GM12878 (cell line): ENCODE data around the gene CASS4. TPM values are rescaled to one million over a fixed set of nuclear protein-coding genes. Genes with fewer than 3 reads are reported as not detected.

Source experiments
- BCLAF1 ChIP-seq: fragments of 450-650 bp; IDR thresholded peaks from 2 replicates; pipeline ENCODE4 v1.6.1; 2017; ENCODE audit warnings: antibody characterized with exemption, mild to moderate bottlenecking, moderate library complexity
- BRCA1 ChIP-seq: IDR thresholded peaks from 2 replicates; pipeline ENCODE4 v1.6.1; 2011; ENCODE audit warnings: low read depth, low read length, improper control_type of control experiment
- CBFB ChIP-seq: IDR thresholded peaks from 2 replicates; pipeline ENCODE4 v1.6.1; 2016; ENCODE audit warnings: antibody characterized with exemption, low read depth
- CEBPB ChIP-seq, 2 experiments: fragments of 150-350 bp in 1 of 2; IDR thresholded peaks; 2 replicates each; pipeline ENCODE4 v1.6.1; 2012 to 2014; ENCODE audit warnings: low read depth in 2 of 2, low read length in 2 of 2, borderline replicate concordance in 1 of 2, inconsistent platforms in 1 of 2
- CREB1 ChIP-seq: IDR thresholded peaks from 2 replicates; pipeline ENCODE4 v1.6.1; 2012; ENCODE audit warnings: low read depth, mild to moderate bottlenecking, inconsistent platforms
- ETV6 ChIP-seq, 2 experiments: fragments of 450-650 bp in 1 of 2; IDR thresholded peaks in 1 of 2; conservative IDR thresholded peaks in 1 of 2; 2 replicates each; pipeline ENCODE4 v1.6.1; 2014; ENCODE audit warnings: antibody characterized with exemption in 1 of 2, borderline replicate concordance in 1 of 2, low read depth in 1 of 2, mild to moderate bottlenecking in 1 of 2, moderate library complexity in 1 of 2
- GABPA ChIP-seq: IDR thresholded peaks from 2 replicates; pipeline ENCODE4 v1.6.1; 2014; ENCODE audit warnings: antibody characterized with exemption, low read depth, mild to moderate bottlenecking, inconsistent platforms
- GATAD2B ChIP-seq: fragments of 450-650 bp; conservative IDR thresholded peaks from 2 replicates; pipeline ENCODE4 v1.6.1; 2017; ENCODE audit warnings: low read depth, mild to moderate bottlenecking, moderate library complexity
- JUNB ChIP-seq: IDR thresholded peaks from 2 replicates; pipeline ENCODE4 v1.6.1; 2016; ENCODE audit warnings: antibody characterized with exemption, mild to moderate bottlenecking
- NBN ChIP-seq: fragments of 450-650 bp; IDR thresholded peaks from 2 replicates; pipeline ENCODE4 v1.6.1; 2016
- NFXL1 ChIP-seq: fragments of 450-650 bp; IDR thresholded peaks from 2 replicates; pipeline ENCODE4 v1.6.1; 2017; ENCODE audit warnings: antibody characterized with exemption, mild to moderate bottlenecking, borderline replicate concordance
- NR2C1 ChIP-seq: fragments of 450-650 bp; IDR thresholded peaks from 2 replicates; pipeline ENCODE4 v1.6.1; 2017; ENCODE audit warnings: antibody characterized with exemption, mild to moderate bottlenecking, moderate library complexity
- SIN3A ChIP-seq: IDR thresholded peaks from 2 replicates; pipeline ENCODE4 v1.6.1; 2012; ENCODE audit warnings: low read depth, low read length, improper control_type of control experiment
- SP1 ChIP-seq: IDR thresholded peaks from one replicate; pipeline ENCODE4 v1.6.1; 2011; ENCODE audit warnings: low read depth, low read length
- USF1 ChIP-seq: IDR thresholded peaks from 2 replicates; pipeline ENCODE4 v1.6.1; 2011; ENCODE audit warnings: borderline replicate concordance, low read depth, mild to moderate bottlenecking, moderate library complexity, mixed read lengths, low read length; ENCODE audit not compliant: insufficient read depth; ENCODE audit errors: extremely low read length
- WRNIP1 ChIP-seq: IDR thresholded peaks from 2 replicates; pipeline ENCODE4 v1.6.1; 2011; ENCODE audit warnings: low read depth, low read length, improper control_type of control experiment, borderline replicate concordance
- ZBED1 ChIP-seq: IDR thresholded peaks from 2 replicates; pipeline ENCODE4 v1.6.1; 2016; ENCODE audit warnings: borderline replicate concordance
- ZNF592 ChIP-seq: fragments of 450-650 bp; IDR thresholded peaks from 2 replicates; pipeline ENCODE4 v1.6.1; 2017; ENCODE audit warnings: mild to moderate bottlenecking, moderate library complexity
- ZZZ3 ChIP-seq: IDR thresholded peaks from 2 replicates; pipeline ENCODE4 v1.6.1; 2011; ENCODE audit warnings: low read depth; ENCODE audit not compliant: control insufficient read depth, insufficient read length
- polyA plus RNA-seq, 11 experiments: library from polyadenylated mRNA; depleted of rRNA in 4 of 11; unstranded in 6 of 11; stranded (reverse) in 5 of 11; fragments of >200 nt; fragmentation: Nextera tagmentation in 4 of 11; fragmentation: Illumina TruSeq in 1 of 11; extraction: Ambion mirVana in 4 of 11; extraction: Trizol in 1 of 11; gene quantifications; 1 replicate in 1 of 11; 2 replicates in 10 of 11; pipeline versions ENCODE4 v1.2.1 to v1.2.3, GENCODE V29; 2011 to 2016; ENCODE audit warnings: inconsistent platforms in 2 of 11, missing spikeins in 2 of 11, low read depth in 1 of 11
- total RNA-seq, 4 experiments: library from RNA; depleted of rRNA in 3 of 4; stranded (reverse); fragments of >200 nt in 3 of 4; fragmentation: Illumina TruSeq in 1 of 4; extraction: Trizol in 1 of 4; gene quantifications; 2 replicates each; pipeline versions ENCODE4 v1.2.1 to v1.2.3, GENCODE V29; 2013 to 2021
- TF ChIP-seq, protein P1 (sequence below): fragments of 450-650 bp; conservative IDR thresholded peaks from 2 replicates; pipeline ENCODE4 v1.6.1; 2017; ENCODE audit warnings: mild to moderate bottlenecking, moderate library complexity

Gene CASS4
- total and polyA plus RNA-seq, 10 of the 15 experiments (the other 5 are each of a cell fraction or from before 2014, with no cell fraction given): 0.04 to 0.24 (median 0.11) TPM; not detected in 1

DNA sequence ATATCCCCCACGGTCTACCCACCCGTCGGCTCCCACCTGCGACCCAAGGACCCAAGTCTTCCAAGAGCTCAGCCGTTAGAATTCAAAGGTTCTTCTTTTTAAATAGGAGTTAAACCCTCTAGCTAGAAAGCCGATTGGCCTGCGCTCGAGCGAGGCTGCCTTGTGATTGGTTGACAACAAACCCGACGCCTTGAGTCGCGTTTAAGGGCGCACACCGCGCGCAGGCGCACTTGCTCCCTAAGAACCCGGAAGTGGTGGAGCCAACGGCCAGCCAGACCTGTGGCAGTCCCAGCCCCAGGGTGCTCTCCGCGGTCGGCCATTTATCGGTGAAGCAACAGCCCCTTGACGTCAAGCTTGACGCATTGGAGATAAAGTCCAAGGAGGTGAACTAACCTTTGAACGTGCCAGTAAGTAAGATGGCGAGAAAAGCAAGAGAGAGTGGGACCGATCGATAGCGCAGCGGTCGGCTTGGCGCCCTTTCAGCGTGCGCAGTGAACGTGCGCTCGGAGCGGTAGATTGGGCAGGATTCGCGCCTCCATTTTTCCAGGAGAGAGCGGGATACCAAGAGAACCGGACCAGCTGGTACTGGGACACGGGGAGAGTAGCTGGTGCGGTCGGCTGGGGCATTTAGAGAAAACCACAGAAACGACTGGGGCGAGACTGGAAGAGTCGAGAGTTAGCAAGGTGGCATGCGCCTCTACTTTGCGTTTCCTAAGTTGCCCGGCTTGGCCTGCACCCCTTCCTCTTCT is 19.8 kb upstream of the CASS4 start, which contains the start of the genes AURKA and CSTF1 (continued):
- TF ChIP-seq ZZZ3 (no peak), BCLAF1 (no peak), JUNB (no peak; the same call in 1 of the 2 replicates), NBN (peak; percentile 81; the same call in 1 of the 2 replicates), NFXL1 (no peak), SP1 (peak; percentile 78), USF1 (no peak), CEBPB (IDR thresholded peaks at IDR 0.05; ENCODE audit: borderline replicate concordance in 1 of 2, low read depth in 2 of 2, low read length in 2 of 2) (peak in 1 of 2 experiments; percentile 86; a peak in 2 of 4 replicates), BRCA1 (no peak), GATAD2B (0 out of 2 replicates have a peak, but pooled peaks have one; percentile 64), ZNF592 (no peak), WRNIP1 (no peak), ETV6 (conservative IDR thresholded peaks at IDR 0.05 in 1 of 2, IDR thresholded peaks at IDR 0.05 in 1 of 2; ENCODE audit: borderline replicate concordance in 1 of 2, low read depth in 1 of 2) (peak in 1 of 2 experiments; percentile 33; a peak in 1 of 4 replicates), ZBED1 (no peak), CREB1 (peak; percentile 99), CBFB (peak; percentile 58; the same call in 1 of the 2 replicates), GABPA (no peak), NR2C1 (peak; percentile 86), SIN3A (peak; percentile 99)
- TF ChIP-seq, protein P1, sequence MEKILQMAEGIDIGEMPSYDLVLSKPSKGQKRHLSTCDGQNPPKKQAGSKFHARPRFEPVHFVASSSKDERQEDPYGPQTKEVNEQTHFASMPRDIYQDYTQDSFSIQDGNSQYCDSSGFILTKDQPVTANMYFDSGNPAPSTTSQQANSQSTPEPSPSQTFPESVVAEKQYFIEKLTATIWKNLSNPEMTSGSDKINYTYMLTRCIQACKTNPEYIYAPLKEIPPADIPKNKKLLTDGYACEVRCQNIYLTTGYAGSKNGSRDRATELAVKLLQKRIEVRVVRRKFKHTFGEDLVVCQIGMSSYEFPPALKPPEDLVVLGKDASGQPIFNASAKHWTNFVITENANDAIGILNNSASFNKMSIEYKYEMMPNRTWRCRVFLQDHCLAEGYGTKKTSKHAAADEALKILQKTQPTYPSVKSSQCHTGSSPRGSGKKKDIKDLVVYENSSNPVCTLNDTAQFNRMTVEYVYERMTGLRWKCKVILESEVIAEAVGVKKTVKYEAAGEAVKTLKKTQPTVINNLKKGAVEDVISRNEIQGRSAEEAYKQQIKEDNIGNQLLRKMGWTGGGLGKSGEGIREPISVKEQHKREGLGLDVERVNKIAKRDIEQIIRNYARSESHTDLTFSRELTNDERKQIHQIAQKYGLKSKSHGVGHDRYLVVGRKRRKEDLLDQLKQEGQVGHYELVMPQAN: peak; percentile 99
